ENCODE measurements around the gene CR1L.
"Not testable (repeated sequence)": the region's sequence is repeated elsewhere in the genome, so short reads cannot be mapped to it uniquely, and the experiment has no call there.

The CR1L gene

DNA sequence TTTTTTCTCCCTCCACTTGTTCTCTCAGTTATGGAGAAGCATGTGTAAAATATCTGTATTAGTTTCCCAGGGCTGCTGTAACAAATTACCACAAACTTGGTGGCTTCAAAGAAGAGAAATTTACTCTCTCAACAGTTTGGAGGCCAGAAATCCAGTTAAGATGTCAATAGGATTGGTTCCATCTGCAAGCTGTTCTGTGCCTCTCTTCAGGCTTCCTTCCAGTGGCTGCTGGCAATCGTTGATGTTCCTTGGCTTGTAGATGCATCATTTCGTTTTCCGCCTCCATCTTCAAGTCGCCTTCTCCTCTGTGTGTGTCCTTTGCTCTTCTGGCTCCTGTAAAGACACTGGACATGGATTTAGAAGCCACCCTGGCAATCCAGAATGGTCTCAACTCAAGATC, 45.6 kb downstream of the CR1L start:
- DNase-seq = not testable (repeated sequence)

DNA sequence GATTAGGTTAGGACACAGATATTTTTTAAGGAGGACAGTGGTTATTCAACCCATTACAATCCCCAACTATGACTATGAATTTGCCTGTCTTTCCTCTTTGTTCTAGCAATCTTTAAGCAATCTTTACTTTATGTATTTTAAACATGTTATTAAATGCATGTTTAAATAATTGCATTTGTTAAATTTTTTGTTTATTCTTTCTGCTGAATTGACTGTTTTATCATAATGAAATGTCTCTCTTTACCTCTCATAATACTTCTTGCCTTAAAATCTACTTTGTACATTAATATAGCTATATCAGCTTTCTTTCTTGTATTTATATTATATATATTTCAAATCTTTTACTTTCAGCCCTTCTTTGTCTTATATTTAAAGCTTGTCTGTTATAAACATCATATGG, 46.1 kb downstream of the CR1L start:
- DNase-seq = no peak

DNA sequence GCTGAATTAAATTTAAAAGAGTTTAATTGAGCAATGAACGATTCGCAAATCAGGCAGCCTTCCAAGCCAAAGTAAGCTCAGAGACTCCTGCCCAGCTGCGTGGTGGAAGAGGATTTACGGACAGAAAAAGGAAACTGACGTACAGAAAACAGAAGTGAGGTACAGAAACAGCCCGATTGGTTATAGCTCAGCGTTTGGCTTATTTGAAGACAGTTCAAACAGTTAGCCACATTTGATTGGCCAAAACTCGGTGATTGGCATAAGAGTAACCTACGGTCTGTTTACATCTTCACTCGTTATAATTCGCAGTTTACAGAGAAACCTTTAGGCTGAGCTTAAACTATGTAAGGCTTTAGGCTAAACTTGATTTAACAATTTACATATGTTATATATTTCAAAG, 46.9 kb downstream of the CR1L start:
- no peak for DNase-seq

DNA sequence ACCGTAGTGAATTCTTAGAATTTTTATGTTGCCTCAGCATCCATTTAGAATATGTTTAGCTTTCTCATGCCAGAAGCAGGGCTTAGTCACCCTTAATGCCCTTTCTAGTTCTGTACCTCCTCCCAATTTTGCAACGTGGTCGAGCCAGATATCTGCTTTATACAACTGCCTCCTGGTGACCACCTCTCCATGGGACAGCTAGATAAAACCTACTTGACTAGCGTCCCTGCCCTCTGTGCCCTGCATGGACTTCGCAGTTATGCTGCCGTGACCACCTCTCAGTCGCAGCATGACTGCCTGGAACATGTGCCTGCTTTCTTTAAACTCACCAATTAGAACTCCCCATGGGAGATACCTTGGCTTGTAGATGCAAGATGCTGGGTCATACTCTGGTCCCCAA, 47.4 kb downstream of the CR1L start:
- DNase-seq = not testable (repeated sequence)

DNA sequence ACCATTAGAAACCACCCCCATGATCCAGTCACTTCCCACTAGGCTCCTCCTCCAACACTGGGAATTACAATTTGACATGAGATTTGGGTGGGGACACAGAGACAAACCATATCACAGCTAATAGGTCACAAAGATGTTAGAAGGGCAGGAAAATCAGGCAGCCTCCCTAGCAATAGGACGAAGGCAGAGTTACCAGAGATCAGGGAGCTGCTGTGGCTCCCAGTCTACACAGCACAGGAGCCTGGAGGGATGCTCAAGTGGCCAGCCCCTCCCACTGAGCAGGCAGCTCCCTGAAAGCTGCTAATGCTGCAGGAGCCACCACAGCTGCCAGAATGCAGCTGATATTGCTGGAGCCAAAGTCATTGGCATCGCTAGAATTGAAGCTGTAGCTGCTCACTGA, 51.0 kb downstream of the CR1L start:
- no peak for DNase-seq

DNA sequence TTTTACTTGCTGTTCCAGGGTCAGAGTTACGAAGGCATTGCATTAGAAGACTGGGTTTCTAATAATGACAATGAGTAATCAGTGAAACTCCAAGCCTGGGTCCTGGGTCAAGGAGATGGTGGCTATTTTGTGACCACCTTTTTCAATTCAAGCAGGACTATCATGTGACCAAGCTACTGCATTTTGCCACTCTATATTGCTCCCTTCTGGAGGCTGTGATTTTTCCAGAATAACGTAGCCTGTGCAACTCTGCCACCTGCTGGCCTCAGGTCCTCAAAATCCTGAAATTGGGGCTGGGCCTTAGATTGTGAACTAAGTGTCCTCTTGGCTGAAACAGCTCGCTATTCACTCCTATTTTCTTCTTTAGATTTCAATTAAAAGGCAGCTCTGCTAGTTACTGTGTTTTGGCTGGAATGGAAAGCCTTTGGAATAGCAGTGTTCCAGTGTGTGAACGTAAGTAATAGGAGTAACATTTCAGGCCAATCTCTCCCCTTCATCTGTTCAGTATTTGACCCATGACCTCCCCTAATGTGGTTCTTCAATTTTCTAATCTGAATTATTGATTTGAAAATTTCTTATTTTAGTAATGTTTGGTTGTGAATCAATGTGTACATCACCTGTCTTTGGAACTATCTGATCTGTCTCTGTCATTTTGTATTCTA, 54.0 kb downstream of the CR1L start:
- peak; percentile 5 for DNase-seq

DNA sequence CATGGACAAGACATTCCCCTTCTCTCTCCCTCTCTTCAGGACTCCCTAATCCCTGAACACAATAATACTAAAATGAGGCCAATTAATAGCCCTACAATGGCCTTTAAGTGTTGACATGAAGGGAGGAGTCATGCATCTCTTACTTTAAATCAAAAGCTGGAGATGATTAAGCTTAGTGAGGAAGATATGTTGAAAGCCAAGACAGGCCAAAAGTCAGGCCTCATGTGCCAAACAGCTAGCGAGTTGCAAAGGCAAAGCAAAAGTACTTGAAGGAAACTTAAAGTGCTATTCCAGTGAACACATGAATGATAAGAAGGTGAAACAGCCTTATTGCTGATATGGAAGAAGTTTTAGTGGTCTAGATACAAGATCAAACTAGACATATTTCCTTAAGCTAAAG, 57.4 kb downstream of the CR1L start:
- DNase-seq = no peak

DNA sequence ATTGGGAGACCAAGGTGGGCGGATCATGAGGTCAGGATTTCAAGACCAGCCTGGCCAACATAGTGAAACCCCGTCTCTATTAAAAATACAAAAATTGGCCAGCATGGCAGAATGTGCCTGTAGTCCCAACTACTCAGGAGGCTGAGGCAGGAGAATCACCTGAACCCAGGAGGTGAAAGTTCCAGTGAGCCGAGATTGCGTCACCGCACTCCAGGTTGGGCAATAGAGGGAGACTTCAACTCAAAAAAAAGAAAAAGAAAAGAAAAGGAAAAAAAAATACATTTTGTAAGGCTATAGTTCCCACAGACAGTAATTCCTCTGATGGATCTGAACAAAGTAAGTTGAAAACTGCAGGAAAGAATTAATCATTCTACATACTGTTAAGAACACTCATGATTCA, 58.8 kb downstream of the CR1L start:
- no peak for DNase-seq

DNA sequence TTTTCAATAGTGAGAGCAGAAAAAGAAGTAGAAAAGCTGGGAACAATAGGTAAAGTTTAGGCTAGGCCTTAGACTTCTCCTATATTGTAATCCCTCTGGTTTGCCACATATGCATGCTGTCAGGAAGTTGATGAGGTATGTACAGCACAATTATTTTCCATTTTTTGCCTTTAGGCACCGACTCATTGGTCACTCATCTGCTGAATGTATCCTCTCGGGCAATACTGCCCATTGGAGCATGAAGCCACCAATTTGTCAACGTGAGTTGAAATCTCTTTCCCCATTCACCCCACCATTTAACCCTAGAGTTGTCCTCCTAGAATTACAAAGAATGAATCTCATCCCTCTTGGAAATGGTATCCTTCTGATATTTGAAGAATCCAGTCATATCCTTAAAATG, 63.1 kb downstream of the CR1L start:
- not testable (repeated sequence) for DNase-seq

DNA sequence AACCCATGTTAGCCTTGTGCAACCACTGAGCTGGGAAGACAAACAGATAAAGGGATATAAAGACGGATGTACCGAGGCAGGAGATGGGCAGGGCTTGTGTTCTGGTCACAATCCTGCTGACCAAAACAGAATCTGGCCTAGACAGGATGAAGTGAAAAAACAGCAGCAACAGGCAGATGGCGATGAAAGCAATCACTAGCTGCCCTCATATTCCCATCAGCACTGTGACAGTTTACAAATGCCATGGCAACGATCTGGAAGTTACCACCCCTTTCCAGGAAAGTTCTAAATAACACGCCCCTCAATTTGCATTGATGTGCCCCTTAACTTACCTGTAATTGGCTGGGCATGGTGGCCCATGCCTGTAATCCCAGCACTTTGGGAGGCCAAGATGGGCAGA, 66.4 kb downstream of the CR1L start:
- DNase-seq = no peak

DNA sequence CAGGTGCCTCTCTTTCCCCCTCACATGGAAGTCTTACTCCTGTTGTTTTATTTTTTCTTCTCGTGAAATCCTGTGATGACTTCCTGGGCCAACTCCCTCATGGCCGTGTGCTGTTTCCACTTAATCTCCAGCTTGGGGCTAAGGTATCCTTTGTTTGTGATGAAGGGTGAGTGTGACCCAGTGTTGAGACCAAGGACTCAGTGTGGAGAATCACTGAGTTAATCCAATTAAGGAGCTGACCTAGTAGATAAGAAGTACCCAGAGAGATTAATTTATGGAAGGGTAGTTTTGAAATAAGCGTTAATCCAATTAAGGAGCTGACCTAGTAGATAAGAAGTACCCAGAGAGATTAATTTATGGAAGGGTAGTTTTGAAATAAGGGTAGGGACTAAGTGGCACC, 67.8 kb downstream of the CR1L start:
- DNase-seq = not testable (repeated sequence)

DNA sequence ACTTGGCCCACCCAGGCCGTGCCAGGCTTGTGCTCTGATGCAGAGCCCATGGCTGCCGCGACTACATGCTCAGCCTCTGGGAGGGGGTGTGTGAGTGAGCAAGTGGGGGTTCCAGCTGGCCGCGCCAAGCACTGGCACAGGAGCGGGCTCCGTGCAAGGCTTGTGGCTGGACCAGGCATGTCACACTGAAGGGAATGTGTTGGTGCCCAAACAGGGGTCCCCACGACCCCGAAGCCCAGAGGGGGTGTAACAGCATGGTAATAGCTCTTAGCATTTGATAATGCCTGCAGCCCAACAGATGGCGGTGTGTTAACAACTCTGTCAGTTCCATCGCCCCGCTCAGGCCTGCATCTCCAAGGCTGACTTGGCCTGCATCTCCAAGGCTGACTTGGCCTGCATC, 68.6 kb downstream of the CR1L start:
- DNase-seq = no peak

DNA sequence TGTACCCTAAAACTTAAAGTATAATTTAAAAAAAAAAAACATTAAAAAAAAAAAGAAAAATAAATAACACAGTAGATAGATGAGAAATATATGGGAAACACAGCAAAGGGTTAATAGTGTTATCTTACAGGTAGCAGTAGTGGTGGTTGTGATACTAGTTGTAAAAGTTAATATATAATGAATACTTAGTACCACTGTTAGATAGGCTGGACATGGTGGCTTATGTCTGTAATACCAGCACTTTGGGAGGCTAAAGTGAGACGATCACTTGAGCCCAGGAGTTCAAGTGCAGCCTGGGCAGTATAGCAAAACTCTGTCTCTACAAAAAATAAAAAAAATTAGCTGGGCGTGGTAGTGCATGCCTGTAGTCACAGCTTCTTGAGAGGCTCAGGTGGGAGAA, 74.3 kb downstream of the CR1L start:
- no peak for DNase-seq

DNA sequence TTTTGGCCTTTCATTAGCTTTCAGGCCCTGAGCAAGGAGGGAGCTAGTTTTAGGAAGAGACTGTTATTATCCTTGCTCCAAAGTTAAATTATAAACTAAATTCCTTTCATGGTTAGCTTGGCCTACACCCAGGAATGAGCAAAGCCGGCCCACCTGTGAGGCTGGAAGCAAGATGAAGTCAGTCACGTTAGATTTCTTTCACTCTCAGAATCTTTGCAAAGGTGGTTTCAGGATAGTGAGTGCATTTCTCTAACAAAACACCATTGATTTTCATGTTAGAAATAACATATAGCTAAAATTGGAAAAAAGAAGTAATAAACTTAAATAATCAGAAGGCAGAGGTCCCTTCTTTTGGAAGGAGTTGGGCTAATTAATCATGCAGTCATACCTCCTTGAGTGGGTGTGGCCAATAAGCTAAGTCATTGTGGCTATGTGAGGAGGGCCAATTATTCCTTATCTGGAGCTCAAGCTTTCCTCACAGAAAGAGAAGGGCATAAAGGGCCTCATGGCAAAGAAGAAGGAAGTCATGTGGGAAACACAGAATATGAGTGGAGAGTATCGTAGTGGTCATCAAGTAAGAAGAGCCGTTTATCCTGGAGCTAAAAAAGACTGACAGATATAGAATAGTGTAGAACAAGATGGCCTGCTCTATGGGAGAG, 83.4 kb downstream of the CR1L start:
- DNase-seq = not testable (repeated sequence)

DNA sequence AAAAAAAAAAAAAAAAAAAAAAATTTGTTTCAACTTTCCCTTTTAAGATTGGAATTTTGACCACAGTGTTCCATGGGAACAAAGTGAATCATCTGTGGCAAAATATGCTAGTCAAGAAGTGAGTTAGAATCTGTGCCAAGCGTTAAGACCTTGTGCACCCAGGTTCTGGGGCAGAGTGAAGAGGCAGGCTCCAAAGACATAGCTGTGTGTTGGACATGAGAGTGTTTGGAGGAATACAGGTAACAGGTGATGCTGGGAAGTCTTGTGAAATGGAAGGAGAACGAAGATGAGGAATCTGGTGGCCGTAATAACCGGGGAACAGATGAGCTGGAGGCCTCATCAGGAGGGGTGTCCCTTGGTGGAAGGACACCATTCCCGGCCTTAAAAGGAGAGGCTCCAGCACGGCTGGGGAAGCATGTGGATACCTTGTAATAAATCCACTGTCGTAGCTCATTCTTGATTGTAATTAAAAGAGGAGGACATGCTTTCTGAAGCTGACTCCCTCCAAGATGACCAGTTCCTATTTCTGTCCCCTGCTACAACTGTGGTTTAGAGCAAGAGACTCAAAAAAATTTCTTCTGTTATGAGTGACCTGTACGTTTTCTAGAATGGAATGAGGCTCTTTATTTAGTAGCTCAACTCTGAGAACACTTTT, 92.7 kb downstream of the CR1L start:
- not testable (repeated sequence) for DNase-seq

DNA sequence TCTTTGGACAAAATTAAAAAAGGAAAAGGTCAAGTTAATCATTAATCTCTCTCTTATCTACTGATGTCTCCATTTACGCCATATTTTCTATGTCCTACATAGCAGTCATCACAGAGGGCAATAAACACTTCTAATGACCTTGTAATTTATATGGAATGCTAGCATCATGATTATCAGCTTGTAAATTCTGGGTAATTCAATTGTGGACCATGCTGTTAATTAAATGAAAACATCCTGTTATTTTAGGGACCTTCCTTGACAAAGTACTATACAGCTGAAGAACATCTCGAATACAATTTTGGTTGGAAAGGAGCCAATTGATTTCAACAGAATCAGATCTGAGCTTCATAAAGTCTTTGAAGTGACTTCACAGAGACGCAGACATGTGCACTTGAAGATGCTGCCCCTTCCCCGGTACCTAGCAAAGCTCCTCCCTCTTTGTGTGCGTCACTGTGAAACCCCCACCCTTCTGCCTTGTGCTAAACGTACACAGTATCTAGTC, 93.3 kb downstream of the CR1L start:
- not testable (repeated sequence) for DNase-seq

DNA sequence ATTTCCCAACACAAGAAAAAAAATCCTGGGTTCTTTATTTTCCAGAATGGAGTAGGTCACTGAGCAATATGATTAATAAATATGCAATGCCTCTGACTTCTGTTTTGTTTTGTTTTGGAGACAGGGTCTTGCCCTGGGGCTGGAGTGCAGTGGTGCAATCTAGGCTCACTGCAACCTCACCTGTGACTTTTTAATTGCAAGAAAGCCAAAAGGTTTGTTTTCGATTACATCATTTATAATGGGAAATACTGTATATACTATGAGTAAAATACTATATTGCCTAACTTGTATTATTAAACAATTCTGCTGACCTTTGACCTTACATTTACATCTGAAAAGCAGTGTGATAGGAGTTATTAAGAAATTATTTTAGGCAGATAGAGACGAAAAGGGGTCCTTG, 95.3 kb downstream of the CR1L start:
- no peak for DNase-seq

DNA sequence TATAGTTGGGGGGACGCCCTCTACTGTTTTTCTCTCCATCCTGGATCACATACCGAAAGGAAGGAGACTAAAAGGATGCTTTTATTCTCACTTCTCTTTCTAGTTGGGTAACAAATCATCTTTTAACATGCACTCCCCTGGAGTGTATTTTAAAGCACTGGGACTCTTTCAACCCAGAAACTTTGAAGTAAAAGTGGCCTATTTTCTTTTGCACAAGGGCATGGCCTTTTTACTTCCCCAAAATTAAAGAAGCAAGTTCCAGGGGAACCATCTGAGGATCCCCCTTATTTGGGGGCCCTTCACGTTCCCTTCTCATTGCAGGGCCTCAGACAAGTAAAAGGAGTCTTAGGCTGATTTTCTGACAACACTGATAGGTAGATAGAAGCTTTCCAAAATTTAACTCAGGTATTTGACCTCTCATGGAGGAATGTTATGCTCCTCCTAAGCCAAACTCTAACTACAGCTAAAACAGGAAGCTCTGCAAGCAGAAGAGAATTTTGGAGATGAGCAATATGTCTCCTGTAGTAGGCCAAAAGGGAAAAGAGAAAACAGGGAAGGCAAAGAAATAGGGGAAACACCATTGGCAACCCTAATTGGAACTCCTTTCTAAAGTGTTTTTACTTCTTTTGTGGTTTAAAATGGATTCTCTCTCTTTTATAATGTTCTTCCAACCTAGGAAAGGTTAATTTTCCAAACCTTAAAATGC, 98.1 kb downstream of the CR1L start:
- DNase-seq = no peak

DNA sequence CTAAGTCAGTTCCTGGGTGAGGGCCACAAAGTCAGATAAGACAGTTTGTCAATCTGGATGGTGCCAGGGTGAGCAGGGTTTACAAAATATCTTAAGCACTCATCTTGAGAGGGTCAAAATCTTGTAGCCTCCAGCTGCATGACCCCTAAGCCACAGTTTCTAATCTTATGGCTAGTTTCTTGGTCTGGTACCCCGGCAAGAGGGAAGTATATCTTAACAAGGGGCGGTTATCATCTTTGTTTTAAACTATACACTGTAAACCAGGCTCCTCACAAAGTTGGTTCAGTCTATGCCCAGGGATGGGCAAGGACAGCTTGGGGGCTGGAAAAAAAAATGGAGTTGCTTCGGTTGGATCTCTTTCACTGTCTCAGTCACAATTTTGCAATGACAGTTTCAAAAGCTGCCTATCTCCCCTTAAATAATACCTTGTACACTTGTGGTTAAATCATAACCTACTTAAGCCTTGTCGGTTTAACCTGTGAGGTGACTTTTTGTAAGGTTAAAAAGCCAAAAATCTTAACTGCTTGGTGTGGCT, 99.1 kb downstream of the CR1L start:
- no peak for DNase-seq

DNA sequence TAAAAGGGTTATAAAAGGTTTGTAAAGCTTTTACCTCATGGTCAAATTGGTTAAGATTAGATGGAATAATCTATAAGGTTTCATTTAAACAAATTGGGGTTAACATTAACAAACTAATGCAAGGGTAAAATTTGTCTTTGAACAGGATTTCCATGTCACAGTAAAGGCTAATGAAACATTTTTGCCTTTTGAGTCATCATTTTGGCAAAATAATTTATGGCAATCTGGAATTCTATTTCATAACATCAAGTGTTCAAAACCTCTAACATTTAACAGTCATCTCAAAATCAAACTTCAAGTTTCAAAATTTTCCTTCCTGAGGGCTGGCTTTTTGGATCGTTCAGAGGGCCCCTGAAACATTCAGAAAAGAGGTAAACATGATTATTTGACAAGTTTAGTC, 100.4 kb downstream of the CR1L start:
- DNase-seq = no peak

DNA sequence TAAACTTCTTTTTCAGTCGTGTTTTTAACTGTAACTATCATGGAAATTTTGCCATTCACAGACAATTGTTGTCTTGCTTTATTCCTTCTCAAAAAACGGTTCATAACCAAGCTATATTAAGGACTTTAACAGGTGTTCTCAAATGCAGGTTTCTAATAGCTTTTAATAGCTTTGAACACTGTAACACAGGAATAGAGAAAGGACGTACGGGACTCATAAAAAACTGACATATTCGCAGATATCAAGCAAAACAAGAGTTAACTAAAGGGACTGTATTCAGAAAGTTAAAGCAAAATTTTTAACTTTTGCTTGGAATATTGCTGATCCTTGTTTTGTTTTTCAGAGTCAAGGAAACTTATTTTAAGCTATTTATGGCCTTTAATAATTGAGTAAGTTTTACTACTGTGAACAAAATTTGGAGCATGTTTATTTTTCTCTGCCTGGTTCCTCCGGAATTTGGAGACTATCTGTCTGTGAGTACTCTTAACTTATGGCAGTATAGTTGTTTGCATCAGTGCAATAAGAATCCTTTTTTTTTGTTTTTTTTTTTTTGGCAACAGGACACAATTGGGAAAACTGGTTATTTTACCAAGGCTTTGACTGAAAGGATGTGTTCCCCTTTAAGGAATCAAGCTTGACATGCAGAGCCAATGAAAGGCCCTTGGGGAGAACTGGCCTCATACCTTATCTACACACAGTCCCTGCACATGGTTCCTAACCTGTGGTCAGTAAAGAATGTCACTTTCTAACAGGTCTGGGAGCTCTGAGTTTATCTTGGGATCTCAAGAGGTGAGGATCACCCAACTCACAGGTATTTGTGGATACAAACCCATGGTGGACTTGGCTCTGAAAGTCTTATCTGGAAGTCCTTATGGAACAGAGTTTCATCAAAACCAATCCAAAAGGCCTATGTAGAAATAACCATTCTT, 101.2 kb downstream of the CR1L start:
- no peak for DNase-seq
